Effector CD4-positive, alpha-beta T cell (primary cell): Measurements from ENCODE around the gene POLD3.
A peak's percentile ranks its signal among the peaks of the same experiment; 100 is the strongest.

Experiments
- DNase-seq: peaks from one replicate; pipeline ENCODE4 v3.0.0-alpha.2; 2020
- total RNA-seq: gene quantifications from one replicate; lab custom pipeline; 2026; lab: John Stamatoyannopoulos, UW

The POLD3 gene, protein sequence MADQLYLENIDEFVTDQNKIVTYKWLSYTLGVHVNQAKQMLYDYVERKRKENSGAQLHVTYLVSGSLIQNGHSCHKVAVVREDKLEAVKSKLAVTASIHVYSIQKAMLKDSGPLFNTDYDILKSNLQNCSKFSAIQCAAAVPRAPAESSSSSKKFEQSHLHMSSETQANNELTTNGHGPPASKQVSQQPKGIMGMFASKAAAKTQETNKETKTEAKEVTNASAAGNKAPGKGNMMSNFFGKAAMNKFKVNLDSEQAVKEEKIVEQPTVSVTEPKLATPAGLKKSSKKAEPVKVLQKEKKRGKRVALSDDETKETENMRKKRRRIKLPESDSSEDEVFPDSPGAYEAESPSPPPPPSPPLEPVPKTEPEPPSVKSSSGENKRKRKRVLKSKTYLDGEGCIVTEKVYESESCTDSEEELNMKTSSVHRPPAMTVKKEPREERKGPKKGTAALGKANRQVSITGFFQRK
- 13.7 reads per million, percentile 38 among the genes with 10 or more reads in this experiment for total RNA-seq

DNA sequence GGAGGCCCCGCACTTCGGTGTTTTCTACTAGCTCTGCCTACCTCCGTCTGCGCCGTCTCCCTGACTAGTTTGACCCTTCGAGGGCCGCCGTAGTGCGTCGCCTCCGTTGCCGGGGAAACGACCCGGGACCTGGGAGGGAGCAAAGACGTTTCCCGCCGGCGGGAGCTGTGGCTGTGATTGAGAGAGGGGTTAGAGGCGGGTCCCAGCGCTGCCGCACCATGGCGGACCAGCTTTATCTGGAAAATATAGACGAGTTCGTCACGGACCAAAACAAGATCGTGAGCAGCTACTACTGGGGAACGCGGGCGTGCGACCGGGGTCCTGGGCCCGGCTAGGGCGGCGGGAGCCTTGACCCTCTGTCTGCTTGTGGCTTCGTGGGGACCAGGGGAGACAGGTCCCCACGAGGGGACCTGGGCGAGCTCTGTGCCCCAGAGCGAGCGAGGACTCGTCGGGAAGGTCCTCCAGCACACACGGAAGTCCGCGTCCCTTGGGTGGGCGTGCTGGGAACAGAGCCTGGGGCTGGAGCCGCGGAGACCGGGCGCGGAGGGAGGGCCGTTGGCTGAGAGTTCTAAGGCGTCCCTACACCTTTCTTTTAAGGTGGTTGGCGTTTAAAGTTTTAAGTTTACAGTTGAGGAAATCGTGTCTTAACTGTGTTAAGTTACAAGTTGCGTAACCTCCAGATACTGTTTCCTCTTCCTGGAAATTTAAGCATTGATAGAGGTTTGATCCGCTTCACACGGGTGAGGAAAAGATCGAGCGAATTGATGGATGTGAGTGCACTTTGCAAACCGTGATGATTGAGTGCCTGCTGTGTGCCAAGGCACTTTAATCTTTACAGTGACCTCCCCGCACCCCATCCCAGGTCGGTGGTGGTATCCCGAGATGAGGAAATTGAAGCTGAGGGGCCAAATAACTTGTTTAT lies at the start of gene POLD3:
Gene POLD3, plus strand, starts transcription at position 142 of the 922 bp plus-strand sequence. Its CDS starts 77 bp downstream, at position 219.
- peak; percentile 93 for DNase-seq

DNA sequence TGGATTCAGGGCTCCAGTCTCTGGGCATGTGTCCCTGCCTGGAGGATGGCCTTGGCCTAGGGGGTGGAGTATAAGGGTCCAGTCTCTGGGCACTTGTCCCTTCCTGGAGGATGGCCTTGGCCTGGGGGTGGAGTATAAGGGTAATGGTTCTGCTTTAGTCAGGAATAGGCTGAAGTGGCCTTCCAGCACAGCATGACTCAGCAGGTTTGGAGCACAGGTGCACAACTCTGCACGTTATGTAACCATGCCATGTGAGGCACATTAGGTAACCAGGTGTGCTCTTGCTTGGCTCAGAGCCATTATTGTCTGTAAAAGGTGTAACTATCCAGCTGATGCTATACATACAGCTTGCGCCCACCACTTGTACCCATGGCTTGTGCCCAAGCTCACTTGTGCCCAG lies 48.4 kb upstream of the POLD3 start:
- no peak for DNase-seq

DNA sequence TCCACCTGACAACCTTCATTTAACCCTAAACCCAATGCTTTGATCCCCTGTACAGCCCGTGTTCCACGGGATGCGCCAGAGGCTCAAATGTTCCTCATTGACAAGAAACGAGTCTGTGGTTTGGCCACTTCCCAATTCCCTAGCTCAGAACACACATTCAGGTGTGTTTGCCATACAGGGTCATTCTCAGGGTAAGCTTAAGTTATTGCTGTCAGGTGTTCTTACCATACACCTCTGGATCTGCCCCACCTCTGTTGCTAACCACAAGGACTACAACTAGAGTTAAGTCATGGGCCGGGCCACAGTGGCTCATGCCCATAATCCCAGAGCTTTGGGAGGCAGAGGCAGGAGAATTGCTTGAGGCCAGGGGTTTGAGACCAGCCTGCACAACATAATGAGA lies 45.6 kb upstream of the POLD3 start:
- DNase-seq: no peak

DNA sequence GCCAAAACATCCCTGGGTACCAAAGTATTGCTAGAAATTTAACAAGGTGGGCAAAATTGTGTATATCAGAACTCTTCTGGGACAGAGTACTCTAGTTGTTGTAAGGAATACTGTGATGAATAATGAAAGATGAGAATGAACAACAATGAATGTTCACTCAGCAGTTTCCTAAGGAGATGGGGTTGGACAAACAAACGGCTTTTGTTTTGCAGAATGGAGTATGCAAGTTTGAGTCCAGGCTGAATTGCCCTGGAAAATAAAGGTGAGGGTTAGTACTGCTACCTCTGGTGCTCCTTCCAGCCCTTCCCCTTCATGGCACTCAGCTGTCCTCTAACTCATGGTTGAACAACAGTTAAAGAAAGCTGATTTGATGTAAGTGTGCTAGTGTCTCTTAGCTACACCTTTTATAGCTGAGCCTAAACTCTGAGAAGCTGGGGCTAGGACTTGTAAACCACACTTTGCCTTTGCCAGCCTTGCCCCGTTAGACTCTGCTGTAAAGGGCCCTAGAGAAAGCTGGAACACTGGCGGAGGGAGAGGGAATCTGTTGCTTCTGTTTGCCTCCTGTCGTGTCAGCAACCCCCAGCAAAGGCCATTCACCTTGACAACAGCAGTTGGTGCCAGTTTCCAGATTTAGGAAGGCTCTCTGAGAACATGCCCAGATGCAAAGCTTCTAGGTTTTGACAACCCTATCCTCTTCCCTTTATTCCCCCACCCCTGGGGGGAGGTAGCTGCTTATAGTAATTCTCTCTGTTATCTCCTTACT lies 41.2 kb upstream of the POLD3 start:
- DNase-seq: no peak

DNA sequence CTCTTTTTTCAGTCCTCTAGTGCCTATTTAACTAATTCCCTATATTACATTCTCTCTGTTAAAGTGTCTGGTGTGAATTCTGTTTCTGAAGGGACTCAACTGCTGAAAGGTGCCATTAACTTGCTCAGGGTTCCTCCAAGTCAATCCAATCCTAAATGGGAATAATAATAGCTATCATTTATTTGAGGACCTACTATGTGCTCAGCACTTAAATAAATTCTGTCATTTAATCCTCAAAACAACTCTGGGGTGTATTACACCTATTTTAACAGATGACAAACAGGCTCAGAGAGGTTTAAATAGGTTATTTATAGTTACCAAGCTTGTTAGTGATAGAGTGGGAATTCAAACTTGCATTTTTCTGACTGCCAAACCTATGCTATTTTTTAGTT lies 40.6 kb upstream of the POLD3 start:
- no peak for DNase-seq

DNA sequence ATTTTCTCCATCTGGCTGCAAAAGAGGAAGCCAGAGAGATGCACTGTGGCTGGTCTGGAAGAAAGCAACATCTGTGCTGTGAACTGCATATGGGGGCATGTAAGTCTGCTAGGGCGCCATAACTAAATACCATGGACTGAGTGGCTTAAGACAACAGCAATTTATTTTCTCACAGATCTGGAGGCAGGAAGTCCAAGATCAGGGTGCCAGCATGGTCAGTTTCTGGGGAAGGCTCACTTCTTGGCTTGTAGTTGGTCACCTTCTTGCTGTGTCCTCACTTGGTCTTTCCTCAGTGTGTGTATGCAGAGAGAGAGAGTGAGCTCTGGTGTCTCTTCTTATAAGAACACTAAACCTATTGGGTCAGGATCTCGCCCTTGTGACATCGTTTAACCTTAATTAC lies 34.9 kb upstream of the POLD3 start:
- no peak for DNase-seq

DNA sequence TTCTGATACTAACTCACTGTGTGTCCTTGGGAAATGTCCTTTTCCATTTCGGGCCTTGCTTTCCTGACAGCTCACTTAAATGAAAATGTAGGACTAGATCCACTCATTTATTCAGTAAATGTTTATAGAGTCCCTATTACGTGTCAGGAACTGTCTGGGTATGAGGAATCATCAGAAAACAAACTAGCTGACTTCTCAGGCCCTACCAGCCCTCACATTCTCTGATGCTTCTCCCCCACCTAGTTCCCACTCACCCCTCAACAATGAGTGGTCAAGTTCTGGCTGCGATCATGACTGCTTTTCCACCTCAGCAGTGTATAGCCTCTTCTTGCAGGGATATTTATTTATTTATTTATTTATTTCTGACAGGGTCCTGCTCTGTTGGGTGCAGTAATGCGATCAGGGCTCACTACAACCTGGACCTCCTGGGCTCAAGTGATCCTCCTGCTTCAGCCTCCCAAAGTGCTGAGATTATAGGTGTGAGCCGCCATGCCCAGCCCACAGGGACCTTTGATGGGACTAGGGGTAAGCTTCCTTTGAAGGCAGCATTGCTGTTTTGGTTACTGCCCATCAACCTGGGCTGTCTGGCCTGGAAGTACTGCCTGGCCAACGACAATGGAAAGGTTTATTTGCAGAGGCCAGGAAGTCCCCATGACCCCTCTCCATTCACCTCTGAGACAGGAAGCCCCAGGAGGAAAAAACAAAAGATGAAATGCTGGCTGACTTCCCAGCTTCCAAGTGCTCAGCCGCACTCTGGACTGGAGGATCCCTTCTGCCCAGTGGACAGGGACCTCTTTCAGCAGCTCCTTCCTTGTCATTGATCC lies 33.1 kb upstream of the POLD3 start:
- no peak for DNase-seq

DNA sequence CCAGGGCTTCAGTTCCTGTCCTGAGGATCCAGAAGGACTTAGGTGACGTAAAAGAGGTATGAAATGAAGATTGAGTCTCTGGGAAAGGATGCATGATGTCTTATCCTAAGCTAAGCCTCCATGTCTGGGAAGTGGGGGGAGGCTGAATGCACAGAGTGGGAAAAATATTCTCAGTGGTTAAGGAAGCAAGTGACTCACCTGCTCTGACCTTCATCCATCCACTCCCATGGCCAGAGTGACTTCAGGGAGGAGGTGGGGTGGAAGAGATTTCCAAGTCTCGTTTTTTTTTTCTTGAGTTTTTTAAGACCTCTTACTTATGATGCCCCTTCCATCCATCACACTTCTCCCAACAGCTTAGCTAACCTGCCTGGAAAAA lies 32.5 kb upstream of the POLD3 start:
- DNase-seq: no peak

DNA sequence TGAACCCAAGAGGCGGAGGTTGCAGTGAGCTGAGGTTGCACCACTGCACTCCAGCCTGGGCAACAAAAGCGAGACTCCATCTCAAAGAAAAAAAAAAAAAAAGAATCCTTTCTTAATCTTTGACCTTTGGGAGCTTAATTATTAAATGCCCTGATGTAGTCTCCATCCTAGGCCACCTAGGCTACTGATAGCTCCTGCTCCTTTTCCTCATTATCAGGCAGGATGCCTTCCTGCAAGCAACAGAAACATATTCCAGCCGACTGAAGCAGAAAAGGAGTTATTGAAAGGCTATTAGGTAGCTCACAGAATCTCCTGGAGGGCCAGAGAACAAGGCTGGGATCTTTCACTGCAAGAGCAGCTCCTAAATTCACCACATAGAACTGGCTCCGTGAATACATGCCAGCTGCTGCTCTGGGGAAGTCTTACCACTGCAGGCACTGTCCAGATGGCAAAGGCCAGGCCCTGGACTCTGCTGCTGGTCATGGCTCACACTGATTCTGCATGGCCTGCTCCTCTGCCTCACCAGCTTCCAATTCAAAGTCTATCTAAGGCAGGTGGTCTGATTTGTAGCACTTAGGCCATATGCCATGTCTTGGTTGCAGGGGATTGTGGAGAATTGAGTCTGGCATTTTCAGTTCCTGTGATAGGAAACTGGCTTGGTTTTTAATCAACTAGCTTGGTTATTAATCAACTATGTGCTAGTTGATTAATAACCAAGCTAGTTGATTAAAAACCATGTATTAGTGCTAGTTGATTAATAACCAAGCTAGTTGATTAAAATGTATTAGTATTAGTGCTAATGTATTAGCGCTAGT lies 26.0 kb upstream of the POLD3 start:
- DNase-seq: no peak

DNA sequence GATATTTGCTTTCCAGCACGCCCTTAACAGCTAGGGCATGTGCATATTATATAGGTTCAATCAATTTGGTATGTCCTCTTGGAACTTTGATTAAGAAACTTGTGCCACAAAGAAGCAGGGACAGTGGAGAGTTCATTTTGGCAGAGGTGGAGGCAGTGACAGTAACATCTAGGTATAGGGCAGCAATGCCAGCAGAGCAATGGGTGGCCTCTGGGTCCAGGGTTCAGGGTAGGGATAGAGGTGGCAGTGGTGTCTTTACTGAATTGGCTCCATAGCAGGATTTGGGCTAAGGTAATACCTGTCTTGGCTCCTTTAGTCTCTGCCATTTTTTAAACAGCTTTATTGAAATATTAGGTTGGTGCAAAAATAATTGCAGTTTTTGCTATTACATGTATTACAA lies 24.4 kb upstream of the POLD3 start:
- DNase-seq: no peak

DNA sequence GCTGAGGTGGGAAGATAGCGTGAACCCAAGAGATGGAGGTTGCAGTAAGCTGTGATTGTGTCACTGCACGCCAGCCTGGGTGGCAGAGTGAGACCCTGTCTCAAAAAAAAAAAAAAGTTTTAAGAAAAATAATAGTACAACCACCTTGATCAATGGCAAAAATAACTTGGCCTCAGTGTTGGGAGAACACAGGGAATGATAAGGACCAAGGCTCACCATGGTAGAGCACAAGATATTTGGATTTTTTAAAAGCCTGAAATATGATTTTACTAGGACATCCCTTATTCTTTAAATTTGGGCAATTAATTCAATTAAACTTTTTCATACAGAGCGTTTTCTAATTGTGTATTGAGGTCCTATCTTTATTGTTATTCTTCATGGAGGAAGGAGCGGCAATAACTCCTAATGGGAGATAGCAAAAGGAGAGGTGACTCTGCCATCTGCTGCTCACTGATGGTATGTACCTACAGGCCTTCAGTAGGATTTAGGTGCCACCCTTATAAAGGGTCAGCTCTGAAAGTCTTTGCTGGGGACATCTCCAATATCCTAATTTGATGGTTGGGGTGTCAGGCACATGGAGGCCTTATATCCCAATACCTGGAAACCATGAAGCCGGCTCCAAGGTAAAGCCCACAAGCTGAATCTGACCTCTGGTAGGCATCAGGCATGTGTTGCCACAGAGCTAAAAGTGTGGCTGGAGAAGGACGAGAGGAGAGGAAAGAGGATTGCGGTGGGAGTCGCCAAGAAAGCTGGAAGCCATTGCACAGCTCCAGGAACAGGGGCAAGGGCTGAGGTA lies 21.9 kb upstream of the POLD3 start:
- DNase-seq: no peak

DNA sequence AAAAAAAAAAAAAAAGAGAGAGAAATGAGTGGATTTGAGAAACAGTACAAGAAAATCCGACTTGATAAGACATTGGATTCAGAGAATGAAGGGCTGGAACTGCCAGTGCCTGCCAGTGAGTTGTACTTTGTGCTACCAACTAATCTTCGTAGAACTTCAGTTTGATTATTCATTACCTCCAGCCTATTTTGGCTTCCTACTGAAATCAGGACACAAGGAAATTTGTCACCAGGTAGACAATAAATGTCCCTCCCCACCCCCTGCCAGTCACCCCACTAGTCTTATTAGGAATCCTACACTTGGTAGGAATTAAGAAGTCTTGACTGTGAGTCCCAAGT lies 21.4 kb upstream of the POLD3 start:
- no peak for DNase-seq

DNA sequence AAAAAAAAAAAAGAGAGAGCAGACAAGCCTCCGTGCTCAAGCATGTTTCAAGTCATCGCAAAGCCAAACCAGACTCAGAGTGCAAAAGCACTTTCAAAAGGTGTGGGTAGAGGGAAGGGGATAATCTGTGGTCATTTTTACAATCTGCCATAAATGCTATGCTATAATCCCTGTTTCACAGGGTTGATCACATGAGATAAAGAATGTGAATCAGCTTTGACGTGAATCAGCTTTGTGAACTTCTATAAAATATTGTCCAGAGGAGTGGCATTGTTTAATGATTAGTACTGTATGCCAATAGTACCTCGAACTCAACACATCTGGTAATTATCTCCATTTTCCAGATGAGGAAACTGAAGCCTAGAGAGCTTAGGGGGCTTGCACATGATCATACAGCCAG lies 20.0 kb upstream of the POLD3 start:
- no peak for DNase-seq

DNA sequence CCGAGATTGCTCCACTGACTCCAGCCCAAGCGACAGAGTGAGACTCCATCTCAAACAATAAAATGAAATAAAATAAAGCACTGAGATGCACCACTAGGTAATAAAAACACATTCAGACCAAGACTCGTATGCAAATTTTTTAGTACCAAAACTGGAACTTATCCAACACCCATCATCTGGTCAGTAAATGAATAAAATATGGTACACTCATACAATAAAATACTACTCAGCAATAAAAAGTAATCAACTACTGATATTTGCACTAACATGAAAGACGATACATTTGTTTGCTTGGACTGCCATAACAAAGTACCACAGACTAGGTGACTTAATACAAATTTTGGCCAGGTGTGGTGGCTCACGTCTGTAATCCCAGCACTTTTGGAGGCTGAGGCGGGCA lies 17.8 kb upstream of the POLD3 start:
- no peak for DNase-seq

DNA sequence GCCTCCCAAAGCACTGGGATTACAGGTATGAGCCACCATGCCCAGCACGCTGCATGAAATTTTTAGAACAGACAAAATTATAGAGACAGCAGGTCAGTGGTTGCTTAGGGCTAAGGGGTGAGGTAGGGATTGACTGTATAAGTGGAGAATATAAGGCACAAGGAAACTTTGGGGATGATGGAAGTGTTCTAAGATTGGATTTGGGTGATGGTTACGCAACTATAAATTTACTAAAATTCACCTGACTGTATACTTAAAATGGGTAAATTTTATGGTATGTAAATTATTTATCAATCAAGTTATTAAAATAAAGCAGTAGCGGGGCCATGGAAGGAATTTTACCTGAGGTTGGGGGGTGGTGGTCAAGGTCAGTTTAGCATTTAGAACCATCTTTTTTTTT lies 16.4 kb upstream of the POLD3 start:
- no peak for DNase-seq

DNA sequence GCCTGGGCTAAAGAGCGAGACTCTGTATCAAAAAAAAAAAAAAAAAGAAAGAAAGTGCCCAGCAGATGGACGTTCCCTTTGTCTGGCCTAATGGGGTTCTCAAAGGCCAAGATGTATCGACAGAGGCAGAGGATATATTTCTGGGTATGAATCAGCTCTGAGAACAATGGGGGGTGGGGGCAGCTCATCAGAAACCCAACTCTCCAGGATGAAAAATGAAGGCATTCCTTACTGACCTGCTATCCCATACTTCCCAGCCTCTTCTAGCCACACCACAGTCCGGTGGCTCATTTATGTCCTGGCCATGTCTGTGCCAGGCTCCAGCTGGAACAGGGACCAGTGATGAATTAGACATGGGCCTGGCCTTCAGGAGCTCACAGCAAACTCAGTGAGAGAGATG lies 15.2 kb upstream of the POLD3 start:
- DNase-seq: no peak

DNA sequence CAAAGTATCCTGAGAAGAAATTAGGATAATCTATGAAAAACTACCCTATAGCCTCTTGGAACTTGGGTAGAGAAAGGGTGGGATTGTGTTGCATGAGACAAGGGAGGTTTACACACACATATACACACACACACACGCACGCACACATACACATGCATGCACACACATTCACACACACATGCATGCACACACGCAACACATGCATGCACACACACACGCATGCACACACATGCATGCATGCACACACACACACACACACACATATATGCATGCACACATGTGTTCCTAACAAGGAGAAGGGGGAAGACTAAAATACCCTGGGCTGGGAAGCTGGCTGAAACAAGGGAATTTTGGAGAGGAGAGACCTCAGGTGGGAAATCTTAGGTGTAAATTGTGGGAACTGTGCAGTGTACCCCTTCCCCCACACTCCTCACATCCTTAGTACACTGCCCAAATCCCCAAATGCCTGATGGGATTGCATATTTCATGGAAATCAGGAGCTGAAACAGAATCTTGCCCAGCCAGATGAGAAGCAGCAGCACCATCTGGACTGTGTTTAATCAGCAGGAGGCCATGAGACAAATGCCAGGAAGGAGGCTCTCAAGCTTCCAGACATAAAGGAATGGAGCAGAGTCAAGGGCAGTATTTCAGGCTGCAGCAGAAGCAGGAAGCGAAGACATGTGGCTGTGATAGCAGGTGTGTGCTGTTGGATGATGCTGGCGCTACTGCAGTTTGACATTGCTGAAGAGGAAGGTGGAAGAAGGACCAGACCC lies 14.6 kb upstream of the POLD3 start:
- DNase-seq: no peak

DNA sequence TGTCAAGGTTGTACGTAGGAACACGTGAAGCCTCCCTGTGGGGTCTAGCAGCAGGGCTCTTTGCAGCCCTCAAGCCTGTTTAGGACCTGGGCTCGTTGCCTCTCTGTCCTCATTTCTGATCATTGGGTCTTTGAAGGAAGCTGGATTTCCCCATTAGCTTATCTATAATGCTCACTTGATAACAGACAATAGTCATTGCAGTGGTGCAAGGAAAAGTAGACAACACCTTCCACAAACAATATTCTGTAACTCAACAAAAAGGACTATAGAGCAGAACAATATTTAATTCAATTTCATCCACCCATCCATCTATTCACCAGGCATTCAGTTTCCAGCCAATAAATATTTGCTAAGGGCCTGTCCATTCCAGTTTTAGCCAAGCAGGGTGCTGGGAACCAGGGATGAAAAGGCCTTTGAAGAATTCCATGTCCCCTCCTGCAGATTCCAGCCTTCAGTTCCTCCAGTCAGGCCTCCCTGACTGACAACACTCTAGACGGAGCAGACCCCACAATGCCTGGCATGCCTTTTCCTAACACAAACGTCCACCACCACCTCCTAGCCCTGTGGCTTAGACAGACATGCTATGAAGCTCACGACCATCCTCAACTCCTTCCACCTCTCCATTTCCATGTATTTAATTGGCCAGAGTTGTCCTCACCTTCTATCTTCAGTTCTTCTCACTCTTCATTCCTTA lies 12.7 kb upstream of the POLD3 start:
- DNase-seq: no peak

DNA sequence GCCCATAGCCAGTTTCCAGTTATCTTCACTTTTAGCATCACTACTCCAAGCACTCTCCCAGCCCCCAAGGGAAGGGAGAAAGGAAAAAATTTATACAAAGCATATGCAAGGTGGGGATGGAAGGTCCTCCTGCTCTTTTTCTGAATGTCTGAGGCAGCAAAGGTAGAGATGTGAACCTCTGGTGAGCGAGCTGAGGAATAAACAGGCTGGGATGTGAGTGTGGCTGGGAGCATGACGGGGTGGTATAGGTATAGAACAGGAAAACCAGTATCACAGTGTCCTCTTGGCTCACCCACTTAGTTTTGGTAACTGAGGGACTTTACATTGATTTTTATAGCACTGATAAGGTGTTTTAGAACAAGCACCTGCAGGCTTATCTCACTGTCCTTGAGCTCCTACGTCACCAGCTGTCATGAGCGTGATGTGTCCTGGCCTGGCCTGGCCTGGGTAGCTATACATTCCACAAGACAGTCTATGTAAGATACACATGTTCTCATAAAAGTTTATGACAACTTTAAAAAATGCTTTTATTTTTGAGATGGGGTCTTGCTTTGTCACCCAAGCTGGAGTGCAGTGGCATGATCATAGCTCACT lies 10.3 kb upstream of the POLD3 start:
- no peak for DNase-seq
